ENCODE measurements around the gene THAP3.

GRCh38 chr1:6603238-6603914, 21.3 kb upstream of the THAP3 start:
- TF ChIP-seq POLR2A (IDR thresholded peaks at IDR 0.05; ENCODE audit: low read depth, low read length) (no peak), POLR2AphosphoS5 (IDR thresholded peaks at IDR 0.05; ENCODE audit: low read depth, low read length) (no peak)

All from GM12892 (cell line).